Fibroblast of lung (primary cell): ENCODE data around the gene OR51A7.

ENCODE experiments used
- EZH2 ChIP-seq: IDR thresholded peaks from 2 replicates; pipeline ENCODE4 v1.5.1; 2012; ENCODE audit warnings: low read length, control low read depth, mild to moderate bottlenecking; ENCODE audit errors: missing control alignments
- TF ChIP-seq, protein P1 (sequence below), 2 donors: IDR thresholded peaks in 1 of 2; conservative IDR thresholded peaks in 1 of 2; 1 replicate in 1 of 2; 2 replicates in 1 of 2; pipeline ENCODE4 v1.5.1; 2011 to 2012; ENCODE audit warnings: low read length in 2 of 2, control low read depth in 1 of 2, inconsistent platforms in 1 of 2, low read depth in 1 of 2, mild to moderate bottlenecking in 1 of 2

DNA sequence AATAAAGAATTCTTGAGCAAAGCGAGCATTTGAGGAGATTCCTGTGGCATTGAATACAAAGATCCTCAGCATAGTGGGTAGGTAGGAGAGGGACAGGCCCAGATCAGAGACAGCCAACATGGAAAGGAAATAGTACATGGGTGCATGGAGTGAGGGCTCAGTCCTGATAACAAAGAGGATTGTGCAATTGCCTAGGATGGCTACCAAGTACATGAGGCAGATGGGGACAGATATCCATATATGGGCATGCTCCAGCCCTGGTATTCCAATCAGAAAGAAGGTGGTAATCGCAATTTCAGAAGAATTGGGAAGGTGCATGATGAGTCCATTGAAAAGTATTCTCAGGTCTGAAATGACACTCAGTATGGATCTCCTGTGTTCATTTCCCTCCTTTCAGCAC, 13.3 kb upstream of the OR51A7 start:
- TF ChIP-seq, protein P1, sequence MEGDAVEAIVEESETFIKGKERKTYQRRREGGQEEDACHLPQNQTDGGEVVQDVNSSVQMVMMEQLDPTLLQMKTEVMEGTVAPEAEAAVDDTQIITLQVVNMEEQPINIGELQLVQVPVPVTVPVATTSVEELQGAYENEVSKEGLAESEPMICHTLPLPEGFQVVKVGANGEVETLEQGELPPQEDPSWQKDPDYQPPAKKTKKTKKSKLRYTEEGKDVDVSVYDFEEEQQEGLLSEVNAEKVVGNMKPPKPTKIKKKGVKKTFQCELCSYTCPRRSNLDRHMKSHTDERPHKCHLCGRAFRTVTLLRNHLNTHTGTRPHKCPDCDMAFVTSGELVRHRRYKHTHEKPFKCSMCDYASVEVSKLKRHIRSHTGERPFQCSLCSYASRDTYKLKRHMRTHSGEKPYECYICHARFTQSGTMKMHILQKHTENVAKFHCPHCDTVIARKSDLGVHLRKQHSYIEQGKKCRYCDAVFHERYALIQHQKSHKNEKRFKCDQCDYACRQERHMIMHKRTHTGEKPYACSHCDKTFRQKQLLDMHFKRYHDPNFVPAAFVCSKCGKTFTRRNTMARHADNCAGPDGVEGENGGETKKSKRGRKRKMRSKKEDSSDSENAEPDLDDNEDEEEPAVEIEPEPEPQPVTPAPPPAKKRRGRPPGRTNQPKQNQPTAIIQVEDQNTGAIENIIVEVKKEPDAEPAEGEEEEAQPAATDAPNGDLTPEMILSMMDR (conservative IDR thresholded peaks at IDR 0.05 in 1 of 2, IDR thresholded peaks at IDR 0.05 in 1 of 2; ENCODE audit: low read depth in 1 of 2, low read length in 2 of 2) = no peak
- no peak for TF ChIP-seq EZH2
